Measurements from ENCODE around the gene DACH1.

- TF ChIP-seq CTCF (IDR thresholded peaks at IDR 0.05) (no peak), POLR2A (IDR thresholded peaks at IDR 0.05) (no peak)
Measured at GRCh38 chr13:71854401-71854800, 12.6 kb downstream of the DACH1 start.

All from lower leg skin (tissue), 3 donors.